ENCODE measurements around the gene ACTR1B.
"Not testable (repeated sequence)": the region's sequence is repeated elsewhere in the genome, so short reads cannot be mapped to it uniquely, and the experiment has no call there.

Gene ACTR1B

GRCh38 chr2:97608745-97609144 lies 55.1 kb downstream of the ACTR1B start:
- DNase-seq = not testable (repeated sequence)

Measured in inflammatory macrophage treated with lipopolysaccharide for 4 hours (primary cell).